HG03442 (cell line): ENCODE measurements around the gene UBA1.
A peak's percentile ranks its signal among the peaks of the same experiment; 100 is the strongest.

Experiments used
- ATAC-seq: cut with Tn5 transposase; IDR thresholded peaks from one replicate; pipeline ENCODE4 v1.9.1; 2021; ENCODE audit warnings: mild to moderate bottlenecking, moderate library complexity; ENCODE audit not compliant: unreplicated experiment

UBA1 gene

DNA sequence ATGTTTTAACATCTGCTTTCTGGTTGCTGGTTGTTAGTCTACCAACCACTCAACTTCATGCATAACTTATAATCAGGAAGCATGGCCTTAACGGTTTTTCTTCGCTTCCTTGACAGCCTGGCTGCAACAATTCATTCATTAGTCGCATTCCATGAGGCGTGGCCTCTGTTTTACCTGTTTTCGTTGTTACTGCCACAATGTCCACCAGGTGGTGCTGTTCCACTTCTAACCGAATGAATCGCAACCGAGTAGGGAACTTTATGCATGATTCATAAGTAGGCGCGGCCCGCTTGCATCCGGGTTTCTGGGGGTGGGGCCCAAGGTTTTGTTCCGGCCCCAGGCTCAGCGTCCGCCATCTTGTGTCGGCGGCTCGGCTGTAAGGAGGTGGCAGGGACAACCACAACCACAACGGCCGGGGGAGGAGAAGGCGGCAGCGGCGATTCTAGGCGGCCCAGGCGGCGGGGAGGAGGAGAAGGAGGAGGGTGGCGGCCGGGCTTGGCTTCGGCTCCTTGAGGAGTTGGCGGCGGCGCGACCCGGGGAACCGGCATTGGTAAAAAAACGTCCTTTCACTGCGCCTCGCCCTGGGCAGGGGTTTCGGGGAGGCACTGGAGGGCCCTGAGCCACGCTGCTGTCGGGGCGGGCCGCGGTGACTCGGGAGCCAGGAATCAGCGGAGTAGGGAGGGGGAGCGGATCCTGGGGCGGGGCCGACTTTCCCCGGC, at the start of gene UBA1:
TSS of gene UBA1 (plus strand) at position 355 of the 719 bp plus-strand sequence. CDS start 4,974 bp downstream, outside the sequence.
- ATAC-seq: peak; percentile 59

GRCh38 chrX:47143894-47144625, 49.6 kb upstream of the UBA1 start:
- ATAC-seq: peak; percentile 6

DNA sequence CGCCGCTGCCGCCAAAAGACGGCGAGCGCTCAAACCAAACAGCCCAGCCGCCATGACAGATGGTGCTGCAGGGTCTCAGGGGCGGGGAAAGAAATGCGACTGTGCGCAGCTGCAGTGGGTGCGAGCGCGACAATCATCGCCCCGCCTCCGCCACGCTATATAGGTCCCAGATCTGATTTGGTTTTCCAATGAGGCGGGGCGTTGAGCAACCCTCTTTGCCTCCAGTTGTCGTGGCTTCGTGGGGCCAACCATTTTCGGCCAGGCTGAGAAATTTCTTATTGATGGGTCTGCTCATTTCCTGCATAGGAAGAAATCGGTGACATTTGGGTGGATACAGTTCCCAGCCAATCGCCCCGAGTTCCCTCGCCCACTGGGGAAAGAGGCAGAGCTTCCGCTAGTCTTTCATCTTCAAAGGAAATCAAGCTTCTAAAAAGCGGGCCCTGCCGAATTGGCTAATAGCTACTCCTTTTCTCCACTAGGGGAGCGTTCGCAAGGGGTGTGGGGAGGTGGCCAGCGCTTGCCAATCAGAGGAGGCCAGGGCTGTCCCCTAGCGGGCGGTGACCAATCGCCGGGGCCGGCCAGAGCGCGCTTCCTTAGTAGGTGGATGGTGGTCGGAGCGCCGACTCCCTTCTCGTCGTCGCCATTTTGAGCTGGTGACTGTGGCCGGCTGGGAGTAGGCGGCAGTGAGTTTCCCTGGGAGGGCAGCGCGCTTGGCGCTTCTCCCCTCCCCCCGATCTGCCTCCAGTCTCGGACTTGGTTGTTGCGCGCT, 48.8 kb upstream of the UBA1 start, which contains the start of the genes NDUFB11 and RBM10:
TSS of gene NDUFB11 (minus strand) at position 77 of the 769 bp plus-strand sequence. CDS start at position 54, 23 bp downstream.
TSS of gene RBM10 (plus strand) at position 596 of the 769 bp plus-strand sequence. CDS start 2,261 bp downstream, outside the sequence.
- ATAC-seq: peak; percentile 86

GRCh38 chrX:47145395-47146120, 48.1 kb upstream of the UBA1 start:
- ATAC-seq: peak; percentile 16

GRCh38 chrX:47146121-47146935, 47.3 kb upstream of the UBA1 start:
- no peak for ATAC-seq

DNA sequence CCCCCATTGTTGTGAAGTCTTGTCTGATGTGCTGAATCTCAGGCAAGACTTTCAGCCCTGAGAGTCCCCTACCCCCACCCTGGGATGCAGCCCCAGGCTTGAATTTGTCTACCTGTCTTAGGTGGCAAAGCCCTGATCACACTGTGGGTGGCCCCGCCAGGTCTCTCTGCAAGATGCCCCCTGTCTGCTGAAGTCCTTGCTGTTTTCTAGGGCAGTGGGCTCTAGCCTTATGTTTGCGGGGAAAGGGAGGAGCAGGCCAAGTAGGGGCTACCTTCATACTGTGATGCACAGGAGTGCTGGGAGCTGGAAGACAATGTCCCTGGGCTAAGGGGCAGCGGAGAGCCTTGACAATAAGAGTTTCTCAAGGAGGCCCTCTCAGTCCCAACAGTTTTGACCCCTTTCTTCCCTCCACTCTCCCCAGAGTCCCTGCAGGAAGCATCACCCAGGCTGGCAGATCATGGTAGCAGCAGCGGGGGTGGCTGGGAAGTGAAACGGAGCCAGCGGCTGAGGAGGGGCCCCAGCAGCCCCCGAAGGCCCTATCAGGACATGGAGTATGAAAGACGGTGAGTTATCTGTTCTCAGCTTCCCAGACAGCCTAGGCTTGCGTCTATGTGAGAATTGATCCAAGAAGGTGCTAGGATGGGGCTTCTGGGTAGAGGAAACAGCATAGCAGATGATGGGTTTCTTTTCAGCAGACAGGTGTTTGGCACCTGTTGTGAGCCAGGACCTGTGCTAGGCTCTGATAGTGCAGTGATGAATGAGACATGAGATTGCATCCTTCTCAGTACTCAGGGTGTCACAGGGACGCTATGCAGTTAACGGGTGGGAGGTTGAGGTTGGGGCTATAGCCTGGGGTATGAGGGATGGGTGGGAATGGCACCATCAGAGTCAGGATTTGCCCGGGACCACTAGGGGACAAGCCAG, 46.4 kb upstream of the UBA1 start:
- ATAC-seq: no peak

DNA sequence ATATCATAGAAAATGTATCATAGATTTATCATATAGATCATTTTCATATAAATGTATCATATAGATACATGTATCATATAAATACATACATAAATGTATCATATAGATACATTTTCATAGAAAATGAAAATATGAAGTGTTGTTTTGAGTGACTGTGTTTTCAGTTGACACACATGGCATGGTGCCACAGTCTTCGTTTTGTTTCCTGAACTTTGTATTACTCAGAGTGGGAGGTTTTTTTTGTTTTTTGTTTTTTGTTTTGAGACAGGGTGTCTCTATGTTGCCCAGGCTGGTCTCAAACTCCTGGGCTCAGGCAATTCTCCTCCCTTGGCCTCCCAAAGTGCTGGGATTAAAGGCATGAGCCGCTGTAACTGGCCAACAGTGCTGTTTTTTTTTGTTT, 44.7 kb upstream of the UBA1 start:
- ATAC-seq: no peak

GRCh38 chrX:47151435-47151834, 42.2 kb upstream of the UBA1 start:
- ATAC-seq: no peak

DNA sequence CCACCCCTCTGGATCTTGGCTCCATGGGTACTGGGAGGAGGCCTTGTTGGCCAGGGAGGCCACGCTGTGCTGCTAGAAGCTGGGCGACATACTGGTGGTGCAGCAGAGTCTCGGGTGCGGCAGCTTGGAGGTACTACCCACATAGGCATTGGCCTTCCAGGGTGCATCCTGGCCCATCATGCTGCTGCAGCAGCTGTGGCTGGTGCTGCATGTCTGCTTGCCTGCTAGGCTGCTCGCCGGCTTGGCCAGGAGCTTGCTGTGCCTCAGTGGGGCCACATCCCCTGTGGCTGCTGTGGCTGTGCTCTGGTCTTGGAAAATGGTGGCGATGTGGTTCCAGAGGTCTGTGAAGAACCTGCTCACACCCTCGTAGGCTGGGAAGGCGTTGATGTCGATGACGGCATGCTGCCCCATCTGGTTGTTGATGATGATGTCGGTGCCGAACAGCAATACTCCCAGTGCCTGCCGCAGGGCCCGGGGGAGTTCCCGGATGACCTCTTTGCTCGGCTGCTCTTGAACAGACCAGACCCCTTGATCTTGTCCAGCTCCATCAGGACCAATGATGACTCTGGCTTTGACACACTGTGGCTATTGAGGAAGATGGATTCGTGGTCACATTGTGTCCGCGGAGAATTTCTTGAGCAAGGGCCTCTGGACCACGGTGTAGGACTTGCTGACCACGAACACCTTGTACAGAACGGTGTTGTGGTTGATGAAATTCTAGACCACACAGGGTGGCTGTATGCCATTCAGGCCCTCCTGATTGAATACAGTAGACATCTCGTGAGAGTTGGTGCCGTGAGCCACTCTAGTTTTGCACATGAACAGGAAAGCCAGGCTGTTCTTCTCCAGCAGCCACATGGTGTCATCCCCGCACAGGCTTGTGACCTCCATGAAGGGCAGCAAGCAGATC, 36.8 kb upstream of the UBA1 start:
- no peak for ATAC-seq

DNA sequence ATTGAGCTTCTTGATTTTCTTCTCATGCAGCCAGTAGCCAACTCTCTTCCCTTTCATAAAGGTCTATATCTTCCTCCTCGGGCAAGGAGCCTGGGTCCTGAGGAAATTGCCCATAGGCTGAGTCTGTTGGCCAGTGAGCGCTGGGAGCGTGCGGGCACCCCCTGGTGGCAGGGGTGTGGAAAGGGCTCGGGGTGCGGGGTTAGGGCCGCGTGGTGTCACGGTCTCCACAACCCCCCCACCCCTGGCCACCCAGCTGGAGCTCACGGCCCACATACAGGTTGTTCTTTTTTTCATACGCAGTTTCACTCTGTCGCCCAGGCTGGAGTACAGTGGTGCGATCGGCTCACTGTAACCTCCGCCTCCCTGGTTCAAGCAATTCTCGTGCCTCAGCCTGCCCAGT, 35.5 kb upstream of the UBA1 start:
- no peak for ATAC-seq

DNA sequence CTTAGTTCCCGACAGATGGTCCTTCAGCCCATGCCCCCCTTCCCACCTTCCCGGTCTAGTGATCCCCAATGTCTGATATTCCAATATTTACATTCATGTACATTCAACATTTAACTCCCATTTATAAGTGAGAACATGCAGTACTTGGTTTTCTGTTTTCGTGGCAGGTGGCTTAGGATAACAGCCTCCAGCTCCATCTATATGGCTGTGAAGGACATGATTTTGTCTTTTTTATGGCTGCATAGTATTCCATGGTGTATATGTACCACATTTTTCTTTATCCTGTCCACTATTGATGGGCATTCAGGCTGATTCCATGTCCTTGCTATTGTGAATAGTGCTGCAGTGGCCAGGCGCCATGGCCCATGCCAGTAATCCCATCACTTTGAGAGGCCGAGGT, 34.8 kb upstream of the UBA1 start:
- ATAC-seq: no peak

DNA sequence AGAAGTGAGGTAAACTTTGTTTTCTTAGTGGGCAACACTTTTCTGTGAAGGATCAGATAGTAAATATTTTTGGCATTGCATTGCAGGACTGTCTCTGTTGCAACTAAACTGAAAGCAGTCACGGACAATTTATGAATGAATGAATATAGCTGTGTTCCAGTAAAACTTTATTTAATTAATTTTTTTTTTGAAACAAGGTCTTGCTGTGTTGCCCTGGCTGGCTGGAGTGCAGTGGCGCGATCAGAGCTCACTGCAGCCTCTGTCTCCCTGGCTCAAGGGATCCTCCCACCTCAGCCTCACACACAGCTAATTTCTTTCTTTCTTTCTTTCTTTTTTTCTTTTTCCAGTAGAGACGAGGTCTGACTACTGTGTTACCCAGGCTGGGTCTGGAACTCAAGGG, 32.8 kb upstream of the UBA1 start:
- ATAC-seq: no peak

GRCh38 chrX:47162927-47163583, 30.6 kb upstream of the UBA1 start:
- no peak for ATAC-seq

- no peak for ATAC-seq
Observed at GRCh38 chrX:47164420-47164819, 29.2 kb upstream of the UBA1 start.

DNA sequence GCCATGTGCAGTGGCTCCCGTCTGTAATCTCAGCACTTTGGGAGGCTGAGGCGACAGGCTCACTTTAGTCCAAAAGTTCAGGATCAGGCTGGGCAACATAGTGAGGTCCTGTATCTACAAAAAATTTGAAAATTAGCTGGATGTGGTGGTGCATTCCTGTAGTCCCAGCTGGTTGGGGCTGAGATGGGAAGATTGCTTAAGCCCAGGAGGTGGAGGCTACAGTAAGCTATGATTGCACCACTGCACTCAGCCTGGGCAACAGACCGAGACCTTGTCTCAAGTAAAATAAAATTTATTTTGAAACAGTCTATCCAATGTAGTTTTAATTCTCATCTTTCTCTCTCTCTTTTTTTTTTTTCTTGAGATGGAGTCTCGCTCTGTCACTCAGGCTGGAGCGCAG, 27.5 kb upstream of the UBA1 start:
- ATAC-seq: no peak

DNA sequence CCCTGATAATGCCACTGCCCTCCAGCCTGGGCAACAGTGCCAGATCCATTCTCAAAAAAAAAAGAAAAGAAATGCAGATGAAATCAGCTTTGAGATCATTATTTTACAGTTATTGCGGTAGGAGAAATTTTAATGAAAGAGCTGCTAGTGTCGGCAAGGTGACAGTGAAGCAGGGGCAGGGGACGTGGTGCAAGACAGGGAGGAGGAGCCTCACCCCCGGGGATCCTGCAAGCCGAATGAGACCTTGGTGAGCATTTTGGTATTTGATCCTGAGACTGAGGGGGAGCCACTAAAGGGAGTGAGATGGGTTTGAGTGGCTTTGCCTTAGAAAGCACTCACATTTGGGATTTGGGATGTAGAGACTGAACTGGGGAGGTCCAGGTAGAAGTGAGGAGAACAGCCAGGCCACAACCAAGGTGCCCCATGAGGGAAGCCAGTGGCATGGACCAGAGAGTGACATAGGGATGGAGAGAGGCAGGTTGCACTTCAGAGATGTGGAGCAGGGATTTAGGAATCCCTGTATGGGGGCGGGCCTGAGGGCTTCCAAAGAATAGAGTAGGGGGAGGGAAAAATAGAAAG, 25.0 kb upstream of the UBA1 start:
- ATAC-seq: no peak

DNA sequence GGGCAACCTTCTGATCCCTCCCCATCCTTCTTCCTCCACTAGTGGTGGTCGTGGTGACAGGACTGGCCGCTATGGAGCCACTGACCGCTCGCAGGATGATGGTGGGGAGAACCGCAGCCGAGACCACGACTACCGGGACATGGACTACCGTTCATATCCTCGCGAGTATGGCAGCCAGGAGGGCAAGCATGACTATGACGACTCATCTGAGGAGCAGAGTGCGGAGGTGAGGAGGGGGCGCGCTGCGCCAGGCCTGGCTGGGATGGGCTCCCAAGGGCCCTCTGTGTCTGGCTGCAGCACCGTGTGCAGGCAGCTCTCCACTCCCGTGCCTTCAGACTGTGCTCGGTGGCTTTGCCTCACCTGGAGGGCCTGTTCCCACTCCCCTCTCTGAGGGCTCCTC, 24.4 kb upstream of the UBA1 start:
- no peak for ATAC-seq
